AG09319 (cell line): Measurements from ENCODE around the gene ST6GALNAC4.

Experiments
- DNase-seq: peaks from one replicate; pipeline ENCODE4 v3.0.0-alpha.2; 2010; ENCODE audit warnings: low read depth; ENCODE audit errors: extremely low read depth
- TF ChIP-seq, protein P1 (sequence below): IDR thresholded peaks from 2 replicates; pipeline ENCODE4 v1.5.1; 2011; ENCODE audit warnings: low read depth, mild to moderate bottlenecking, inconsistent platforms, low read length, moderate library complexity

The ST6GALNAC4 gene

GRCh38 chr9:127941062-127941960, 24.5 kb upstream of the ST6GALNAC4 start:
- TF ChIP-seq, protein P1, sequence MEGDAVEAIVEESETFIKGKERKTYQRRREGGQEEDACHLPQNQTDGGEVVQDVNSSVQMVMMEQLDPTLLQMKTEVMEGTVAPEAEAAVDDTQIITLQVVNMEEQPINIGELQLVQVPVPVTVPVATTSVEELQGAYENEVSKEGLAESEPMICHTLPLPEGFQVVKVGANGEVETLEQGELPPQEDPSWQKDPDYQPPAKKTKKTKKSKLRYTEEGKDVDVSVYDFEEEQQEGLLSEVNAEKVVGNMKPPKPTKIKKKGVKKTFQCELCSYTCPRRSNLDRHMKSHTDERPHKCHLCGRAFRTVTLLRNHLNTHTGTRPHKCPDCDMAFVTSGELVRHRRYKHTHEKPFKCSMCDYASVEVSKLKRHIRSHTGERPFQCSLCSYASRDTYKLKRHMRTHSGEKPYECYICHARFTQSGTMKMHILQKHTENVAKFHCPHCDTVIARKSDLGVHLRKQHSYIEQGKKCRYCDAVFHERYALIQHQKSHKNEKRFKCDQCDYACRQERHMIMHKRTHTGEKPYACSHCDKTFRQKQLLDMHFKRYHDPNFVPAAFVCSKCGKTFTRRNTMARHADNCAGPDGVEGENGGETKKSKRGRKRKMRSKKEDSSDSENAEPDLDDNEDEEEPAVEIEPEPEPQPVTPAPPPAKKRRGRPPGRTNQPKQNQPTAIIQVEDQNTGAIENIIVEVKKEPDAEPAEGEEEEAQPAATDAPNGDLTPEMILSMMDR: no peak
- no peak for DNase-seq

DNA sequence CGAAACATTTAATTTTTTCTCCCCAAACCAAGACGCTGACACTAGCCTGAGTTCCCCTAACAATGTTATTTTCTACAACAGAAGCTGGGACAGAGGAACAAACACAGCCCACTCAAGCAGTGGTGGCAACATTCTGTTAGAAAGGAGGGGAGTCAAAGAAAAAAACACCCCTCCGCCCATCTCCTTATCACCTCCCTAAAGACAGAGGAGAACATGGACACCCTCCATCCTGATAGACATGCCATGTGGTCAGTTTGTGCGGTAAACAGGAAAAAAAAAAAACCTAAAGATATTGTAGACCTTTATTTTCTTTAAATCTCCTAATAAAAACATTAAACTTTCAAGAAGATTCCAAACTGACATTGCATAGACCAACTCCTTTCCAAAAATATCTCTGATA, 23.8 kb upstream of the ST6GALNAC4 start:
- TF ChIP-seq, protein P1: no peak
- no peak for DNase-seq

- TF ChIP-seq, protein P1: no peak
- DNase-seq: no peak
Measured at GRCh38 chr9:127938298-127938690, 21.5 kb upstream of the ST6GALNAC4 start.

GRCh38 chr9:127937388-127938297, 20.8 kb upstream of the ST6GALNAC4 start, which contains the start of gene DPM2:
Gene DPM2, minus strand, starts transcription at chr9:127937854. Its CDS starts 34 bp downstream, at chr9:127937820.
- peak; percentile 51 for DNase-seq
- TF ChIP-seq, protein P1: no peak

DNA sequence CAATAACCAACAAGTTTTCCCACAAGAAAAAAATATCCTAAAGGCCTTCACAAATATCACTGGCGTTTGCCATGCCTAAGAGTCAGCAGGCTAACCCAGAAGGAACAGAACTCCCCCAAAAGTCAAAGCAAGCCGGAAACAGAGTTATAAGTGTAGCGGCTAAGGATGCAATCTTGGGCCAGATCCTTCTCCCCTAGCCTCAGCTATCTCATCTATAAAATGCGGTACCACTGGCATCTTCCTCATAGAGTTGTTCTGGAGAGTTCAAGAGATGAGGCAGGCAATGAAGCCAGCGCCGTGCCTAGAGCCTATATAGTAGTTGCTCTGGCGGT, 20.2 kb upstream of the ST6GALNAC4 start:
- DNase-seq: no peak
- TF ChIP-seq, protein P1: no peak

- no peak for DNase-seq
- TF ChIP-seq, protein P1: no peak
Measured at GRCh38 chr9:127936347-127936852, 19.6 kb upstream of the ST6GALNAC4 start.
